Dedifferentiated amniotic fluid mesenchymal stem cell (primary cell): Measurements from ENCODE around the gene NCOA3.
"Not testable (repeated sequence)": the region's sequence is repeated elsewhere in the genome, so short reads cannot be mapped to it uniquely, and the experiment has no call there.

Source experiments
- DNase-seq: peaks from one replicate; pipeline ENCODE4 v3.0.0-alpha.2; 2016; ENCODE audit errors: extremely low spot score

Gene NCOA3

DNA sequence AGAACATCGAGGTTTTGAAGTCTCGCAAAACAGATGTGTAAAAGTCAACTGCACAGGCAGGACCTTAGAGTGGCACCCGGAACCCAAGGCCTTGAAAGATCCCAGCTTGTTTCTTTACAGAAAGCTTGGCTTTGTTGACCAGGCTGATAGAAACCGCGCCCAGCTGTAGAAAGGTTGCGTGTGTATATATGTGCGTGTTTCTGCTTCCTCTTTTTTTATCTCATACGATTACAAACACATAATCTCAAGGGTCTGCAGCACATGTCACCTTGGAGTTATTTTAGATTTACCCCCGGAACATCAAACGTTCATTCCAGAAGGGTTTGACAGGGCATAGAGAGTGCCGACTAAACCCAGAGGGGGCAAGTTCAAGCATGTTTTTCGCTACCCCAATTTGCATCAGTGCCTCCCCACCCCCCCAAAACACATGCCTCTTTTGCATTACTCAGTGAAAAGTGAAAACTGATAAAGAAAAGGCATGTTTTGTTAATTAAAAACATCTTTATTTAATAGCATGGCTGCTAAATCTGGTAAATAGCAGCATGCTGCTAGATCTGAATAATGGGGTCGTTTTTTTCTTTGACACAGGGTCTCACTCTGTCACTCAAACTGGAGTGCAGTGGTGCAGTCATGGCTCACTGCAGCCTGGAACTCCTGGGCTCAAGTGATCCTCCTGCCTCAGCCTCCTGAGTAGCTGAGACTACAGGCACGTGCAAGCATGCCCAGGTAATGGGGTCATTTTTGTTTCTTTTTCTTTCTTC, 33.2 kb upstream of the NCOA3 start:
- DNase-seq = no peak

DNA sequence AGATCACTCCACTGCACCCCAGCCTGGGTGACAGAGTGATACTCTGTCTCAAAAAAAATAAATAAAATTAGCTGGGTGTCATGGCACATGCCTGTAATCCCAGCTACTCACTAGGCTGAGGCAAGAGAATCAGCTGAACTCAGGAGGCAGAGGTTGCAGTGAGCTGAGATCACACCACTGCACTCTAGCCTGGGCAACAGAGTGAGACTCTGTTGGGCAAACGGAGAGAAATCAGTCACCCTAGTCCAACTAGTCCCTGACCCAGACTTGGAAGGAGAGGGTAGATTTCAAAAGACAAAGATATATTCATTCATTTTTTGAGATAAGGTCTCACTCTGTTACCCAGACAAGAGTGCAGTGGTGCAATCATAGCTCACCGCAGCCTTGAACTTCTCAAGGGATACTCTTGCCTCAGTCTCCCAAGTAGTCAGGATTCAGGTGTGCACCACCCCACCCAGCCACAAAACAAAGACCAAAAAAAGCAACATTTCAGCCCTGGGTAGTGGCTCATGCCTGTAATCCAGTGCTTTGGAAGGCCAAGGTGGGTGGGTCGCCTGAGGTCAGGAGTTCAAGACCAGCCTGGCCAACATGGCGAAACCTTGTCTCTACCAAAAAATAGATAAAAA, 26.2 kb upstream of the NCOA3 start:
- DNase-seq = no peak

DNA sequence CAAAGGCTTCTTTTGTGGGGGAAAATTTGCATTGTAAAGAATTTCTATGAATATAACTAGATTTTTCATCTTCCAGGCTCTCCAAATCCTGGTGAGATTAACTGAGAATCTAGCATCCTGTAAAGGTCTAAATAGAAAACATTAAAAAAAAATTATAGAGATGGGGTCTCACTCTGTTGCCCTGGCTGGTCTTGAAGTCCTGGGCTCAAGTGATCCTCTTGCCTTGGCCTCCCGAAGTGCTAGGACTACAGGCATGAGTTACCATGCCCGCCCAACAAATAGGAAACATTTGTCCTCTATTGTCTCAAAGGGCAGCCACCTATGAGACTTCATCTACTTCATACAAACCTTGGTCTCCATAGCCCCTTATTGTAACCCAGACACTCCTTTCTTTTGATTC, 25.2 kb upstream of the NCOA3 start:
- DNase-seq = no peak

GRCh38 chr20:47479093-47479492, 22.6 kb upstream of the NCOA3 start:
- no peak for DNase-seq

GRCh38 chr20:47479506-47479905, 22.2 kb upstream of the NCOA3 start:
- DNase-seq = no peak

DNA sequence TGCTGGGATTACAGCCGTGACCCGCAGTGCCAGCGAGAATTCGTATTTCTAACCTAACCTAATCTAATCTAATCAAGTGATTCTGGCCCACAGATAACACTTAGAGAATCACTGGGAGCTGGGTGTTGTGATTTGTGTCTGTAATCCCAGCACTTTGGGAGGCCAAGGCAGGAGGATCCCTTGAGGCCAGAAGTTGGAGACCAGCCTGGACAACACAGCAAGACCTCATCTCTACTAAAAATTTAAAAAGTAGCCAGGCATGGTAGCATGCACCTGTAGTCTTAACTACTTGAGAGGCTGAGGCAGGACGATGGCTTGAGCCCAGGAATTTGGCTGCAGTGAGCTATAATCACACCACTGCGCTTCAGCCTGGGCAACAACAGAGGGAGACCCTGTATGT, 21.4 kb upstream of the NCOA3 start:
- no peak for DNase-seq

DNA sequence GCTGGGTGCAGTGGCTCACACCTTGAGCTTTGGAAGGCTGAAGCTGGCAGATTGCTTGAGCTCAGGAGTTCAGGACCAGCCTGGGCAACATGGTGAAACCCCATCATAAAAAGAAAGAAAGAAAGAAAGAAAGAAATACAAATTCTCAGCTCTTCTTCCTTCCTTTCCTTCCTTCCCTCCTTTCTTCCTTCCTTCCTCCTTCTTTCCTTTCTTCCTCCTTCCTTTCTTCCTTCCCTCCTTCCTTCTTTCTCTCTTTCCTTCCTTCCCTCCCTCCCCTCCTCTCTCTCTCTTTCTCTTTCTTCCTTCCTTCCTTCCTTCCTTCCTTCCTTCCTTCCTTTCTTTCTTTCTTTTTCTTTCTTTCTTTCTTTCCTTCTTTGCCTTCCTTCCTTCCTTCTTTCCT, 21.0 kb upstream of the NCOA3 start:
- DNase-seq = no peak

- no peak for DNase-seq
These were observed 20.1 kb upstream of the NCOA3 start for GRCh38 chr20:47481330-47482216.

- DNase-seq = no peak
These were observed 19.0 kb upstream of the NCOA3 start for GRCh38 chr20:47482705-47483104.

- no peak for DNase-seq
These were observed 17.4 kb upstream of the NCOA3 start for GRCh38 chr20:47484303-47484702.

DNA sequence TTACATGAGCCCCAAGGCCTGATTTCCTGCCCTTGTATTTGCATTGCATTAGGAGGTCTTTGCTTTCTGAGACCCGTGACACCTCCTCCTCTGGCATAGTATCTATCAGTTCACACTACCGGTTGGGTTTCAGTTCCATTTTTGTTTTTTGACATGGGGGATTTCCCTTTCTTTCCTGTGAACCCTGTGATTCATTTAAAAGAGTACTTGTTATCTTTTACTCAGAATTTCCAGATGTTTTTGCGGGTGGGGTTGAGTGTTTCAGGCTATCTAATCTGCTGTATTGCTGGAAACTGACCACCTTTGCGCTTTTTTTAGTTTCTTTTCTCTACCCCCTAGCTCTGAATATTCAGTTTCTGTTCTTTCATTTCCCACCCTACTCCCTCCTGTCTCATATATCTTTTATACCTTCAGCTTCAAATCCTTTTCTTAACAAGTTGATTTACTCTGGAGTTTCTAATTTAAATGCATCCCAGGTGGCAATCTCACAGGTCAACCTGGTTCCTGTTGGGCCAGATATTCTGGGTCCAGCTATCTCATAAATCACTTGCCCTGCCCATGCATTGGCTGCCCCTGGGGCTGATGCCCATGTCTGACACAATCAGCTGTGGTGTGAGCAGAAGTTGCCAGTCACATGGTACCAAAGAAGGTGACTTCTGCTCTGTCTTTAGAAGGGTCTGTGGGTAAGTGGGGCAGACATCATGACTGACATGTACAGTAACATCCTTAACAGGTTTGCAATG, 14.3 kb upstream of the NCOA3 start:
- no peak for DNase-seq

- DNase-seq = no peak
These were observed 12.2 kb upstream of the NCOA3 start for GRCh38 chr20:47489448-47489872.

GRCh38 chr20:47490795-47491194, 10.9 kb upstream of the NCOA3 start:
- DNase-seq = no peak

- DNase-seq = no peak
These were observed 9.4 kb upstream of the NCOA3 start for GRCh38 chr20:47492284-47492683.

- DNase-seq = peak; percentile 53
These were observed 8.3 kb upstream of the NCOA3 start for GRCh38 chr20:47493175-47493962.

GRCh38 chr20:47493963-47494293, 7.8 kb upstream of the NCOA3 start:
- no peak for DNase-seq

DNA sequence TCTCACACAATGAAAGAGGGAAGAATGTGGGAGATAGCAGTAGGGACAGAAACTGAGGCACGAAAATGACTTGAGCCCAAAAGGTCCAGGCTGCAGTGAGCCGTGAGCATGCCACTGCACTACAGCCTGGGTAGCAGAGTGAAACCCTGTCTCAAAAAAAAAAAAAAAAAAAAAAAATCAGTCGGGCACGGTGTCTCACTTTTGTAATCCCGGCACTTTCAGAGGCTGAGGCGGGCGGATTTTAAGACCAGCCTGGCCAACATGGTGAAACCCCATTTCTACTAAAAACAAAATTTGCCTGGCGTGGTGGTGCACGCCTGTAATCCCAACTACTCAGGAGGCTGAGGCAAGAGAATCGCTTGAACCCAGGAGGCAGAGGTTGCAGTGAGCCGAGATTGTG, 7.1 kb upstream of the NCOA3 start:
- DNase-seq = not testable (repeated sequence)

DNA sequence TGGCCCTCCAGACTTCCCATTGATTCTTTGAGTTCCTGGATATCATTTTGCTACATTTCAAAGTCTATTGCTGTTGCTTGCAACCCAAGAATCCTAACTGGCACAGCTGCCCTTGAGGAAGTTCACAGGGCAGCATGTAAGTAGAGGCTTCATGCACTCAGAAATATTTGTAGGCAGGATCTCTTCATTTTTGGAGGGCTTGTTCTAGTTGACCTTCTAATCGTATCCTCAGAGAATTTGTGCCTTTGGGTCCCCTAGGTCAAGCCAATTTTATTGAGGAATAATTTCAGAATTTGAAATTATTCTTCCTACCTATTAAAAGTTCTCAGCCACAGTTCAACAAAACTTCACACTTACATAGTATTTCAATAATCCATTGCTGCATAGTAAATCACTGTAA, 5.6 kb upstream of the NCOA3 start:
- DNase-seq = no peak

- DNase-seq = no peak
These were observed 3.1 kb upstream of the NCOA3 start for GRCh38 chr20:47498606-47499005.

DNA sequence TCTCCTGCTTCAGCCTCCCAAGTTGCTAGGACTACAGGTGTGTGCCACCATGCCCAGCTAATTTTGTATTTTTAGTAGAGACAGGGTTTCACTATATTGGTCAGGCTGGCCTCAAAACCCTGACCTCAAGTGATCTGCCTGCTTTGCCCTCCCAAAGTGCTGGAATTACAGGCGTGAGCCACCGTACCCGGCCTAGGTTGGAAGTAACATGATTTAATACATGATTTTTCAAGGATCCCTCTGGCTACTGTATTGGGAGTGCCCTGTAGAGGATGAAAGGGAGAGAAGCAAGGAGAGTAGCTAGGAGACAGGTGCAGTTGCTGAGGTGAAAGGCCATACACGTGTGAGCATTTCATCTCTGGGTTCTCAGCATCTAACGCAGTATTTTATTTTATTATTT, 2.6 kb upstream of the NCOA3 start:
- no peak for DNase-seq

DNA sequence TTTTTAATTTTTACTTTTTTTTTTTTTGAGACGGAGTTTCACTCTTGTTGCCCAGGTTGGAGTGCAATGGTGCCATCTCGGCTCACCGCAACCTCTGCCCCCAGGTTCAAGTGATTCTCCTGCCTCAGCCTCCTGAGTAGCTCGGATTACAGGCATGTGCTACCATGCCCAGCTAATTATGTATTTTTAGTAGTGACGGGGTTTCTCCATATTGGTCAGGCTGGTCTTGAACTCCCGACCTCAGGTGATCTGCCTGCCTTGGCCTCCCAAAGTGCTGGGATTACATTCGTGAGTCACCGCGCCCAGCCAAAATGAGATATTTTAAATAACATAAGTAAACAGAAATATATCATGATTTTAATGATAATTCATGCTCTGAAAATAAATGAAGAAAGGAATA, 1.6 kb upstream of the NCOA3 start:
- not testable (repeated sequence) for DNase-seq
